Neural progenitor cell (in vitro differentiated cells): ENCODE measurements around the gene COL20A1. TPM values are rescaled to one million over a fixed set of nuclear protein-coding genes. Genes with fewer than 3 reads are reported as not detected.

Experiments used
- DNase-seq: peaks from one replicate; pipeline ENCODE4 v3.0.0-alpha.2; 2016; ENCODE audit warnings: low spot score
- H2AFZ ChIP-seq: fragments of 200-600 bp; sonication (generic); replicated peaks from 2 replicates; pipeline ENCODE4 v1.6.1; 2016; ENCODE audit warnings: antibody characterized with exemption
- H3F3A ChIP-seq: fragments of 200-600 bp; sonication (generic); 2 replicates; pipeline ENCODE4 v1.6.1; 2016; ENCODE audit warnings: antibody characterized with exemption, low read depth
- H3K27ac ChIP-seq: fragments of 200-600 bp; sonication (generic); 2 replicates; pipeline ENCODE4 v1.5.1; 2016; ENCODE audit warnings: mild to moderate bottlenecking
- H3K27me3 ChIP-seq: fragments of 200-600 bp; sonication (generic); 2 replicates; pipeline ENCODE4 v1.6.1; 2016; ENCODE audit warnings: mild to moderate bottlenecking, moderate library complexity
- H3K36me3 ChIP-seq: fragments of 200-600 bp; sonication (generic); 2 replicates; pipeline ENCODE4 v1.5.1; 2016
- H3K4me1 ChIP-seq: fragments of 200-600 bp; sonication (generic); 2 replicates; pipeline ENCODE4 v1.6.1; 2016; ENCODE audit warnings: mixed run types
- H3K4me2 ChIP-seq: fragments of 200-600 bp; sonication (generic); 2 replicates; pipeline ENCODE4 v1.6.1; 2016
- H3K4me3 ChIP-seq: fragments of 200-600 bp; sonication (generic); 2 replicates; pipeline ENCODE4 v1.5.1; 2016
- H3K79me2 ChIP-seq: fragments of 200-600 bp; sonication (generic); 2 replicates; pipeline ENCODE4 v1.6.1; 2016; ENCODE audit warnings: low read depth
- H3K9ac ChIP-seq: fragments of 200-600 bp; sonication (generic); 2 replicates; pipeline ENCODE4 v1.6.1; 2016
- H3K9me3 ChIP-seq: fragments of 200-600 bp; sonication (generic); 2 replicates; pipeline ENCODE4 v1.5.1; 2016; ENCODE audit warnings: low read depth
- H4K20me1 ChIP-seq: fragments of 200-600 bp; sonication (generic); 2 replicates; pipeline ENCODE4 v1.6.1; 2016; ENCODE audit warnings: low read depth
- H3K27ac Mint-ChIP-seq: 3 replicates; pipeline ENCODE4 v1.8.0; 2021; ENCODE audit warnings: mixed read lengths
- H3K27me3 Mint-ChIP-seq: 2 replicates; pipeline ENCODE4 v1.8.0; 2022; ENCODE audit warnings: low read depth, mild to moderate bottlenecking, inconsistent platforms, moderate library complexity, mixed read lengths; ENCODE audit not compliant: insufficient read depth
- H3K36me3 Mint-ChIP-seq: 3 replicates; pipeline ENCODE4 v1.8.0; 2021; ENCODE audit warnings: mixed read lengths
- H3K4me1 Mint-ChIP-seq: 3 replicates; pipeline ENCODE4 v1.8.0; 2021; ENCODE audit warnings: mixed read lengths
- H3K4me3 Mint-ChIP-seq: 3 replicates; pipeline ENCODE4 v1.8.0; 2021; ENCODE audit warnings: mild to moderate bottlenecking, moderate library complexity, mixed read lengths
- H3K9me3 Mint-ChIP-seq: 3 replicates; pipeline ENCODE4 v1.8.0; 2020; ENCODE audit warnings: mixed read lengths
- EZH2 ChIP-seq: fragments of 200-600 bp; sonication (generic); IDR thresholded peaks from 2 replicates; pipeline ENCODE4 v1.6.1; 2017; ENCODE audit warnings: antibody characterized with exemption, mild to moderate bottlenecking, moderate library complexity
- EZH2phosphoT487 ChIP-seq: fragments of 200-600 bp; sonication (generic); IDR thresholded peaks from 2 replicates; pipeline ENCODE4 v1.6.1; 2017; ENCODE audit warnings: antibody characterized with exemption
- microRNA-seq: library from miRNA; unstranded; fragments of <30 nt; microRNA quantifications from one replicate; pipeline ENCODE4, GENCODE V29; 2016
- small RNA-seq: library from RNA; depleted of rRNA; stranded (forward); fragments of <200 nt; gene quantifications from one replicate; pipeline ENCODE3, GENCODE V24; 2015
- total RNA-seq: library from RNA; depleted of rRNA; stranded (reverse); fragments of >200 nt; gene quantifications from 2 replicates; pipeline ENCODE4 v1.2.3, GENCODE V29; 2015; ENCODE audit warnings: low replicate concordance
- TF ChIP-seq, protein P1 (sequence below): fragments of 200-600 bp; sonication (generic); IDR thresholded peaks from 2 replicates; pipeline ENCODE4 v1.5.1; 2017; ENCODE audit warnings: antibody characterized with exemption, mild to moderate bottlenecking

Gene COL20A1
- total RNA-seq, 1 donor from 2014 or later = 0.37 TPM

DNA sequence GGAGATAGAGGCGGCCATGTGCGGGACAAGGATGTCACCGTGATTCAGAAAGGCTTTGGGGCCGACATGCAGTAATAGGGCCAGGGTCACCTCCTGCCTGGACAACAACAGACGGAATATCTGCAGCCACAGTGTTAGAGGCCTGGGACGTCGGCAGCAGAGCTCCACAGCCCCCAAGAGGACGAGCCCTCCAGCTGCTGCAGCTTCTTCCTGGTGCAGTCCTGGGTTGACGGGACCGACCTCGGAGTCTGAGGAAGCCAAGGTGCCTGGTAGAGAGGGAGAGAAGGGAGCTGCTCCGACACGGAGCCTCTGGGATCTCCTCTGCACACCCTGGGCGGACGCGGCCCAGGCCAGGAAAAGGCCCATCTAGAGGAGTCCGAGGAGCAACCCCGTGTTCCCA, 91.3 kb downstream of the COL20A1 start:
- H3K36me3 ChIP-seq = no peaks in the 10 kb centered on the region
- H3K27me3 ChIP-seq = no peaks in the 10 kb centered on the region
- no peaks in the 10 kb centered on the region for H3K79me2 ChIP-seq
- H3K4me2 ChIP-seq = no peak overlapping the region
- H3K4me1 ChIP-seq = no peaks in the 10 kb centered on the region
- no peak for DNase-seq
- Mint-ChIP-seq H3K9me3 (peaks cover 29% of the 10 kb centered on the region), H3K27ac (no peak overlapping the region), H3K4me3 (no peak overlapping the region), H3K27me3 (peaks cover 16% of the 10 kb centered on the region), H3K4me1 (peaks cover 14% of the 10 kb centered on the region), H3K36me3 (peaks cover 3% of the 10 kb centered on the region)
- peaks cover 11% of the 10 kb centered on the region for H3F3A ChIP-seq
- H3K27ac ChIP-seq = no peak overlapping the region
- H3K9ac ChIP-seq = no peak overlapping the region
- H3K9me3 ChIP-seq = no peaks in the 10 kb centered on the region
- H4K20me1 ChIP-seq = no peaks in the 10 kb centered on the region
- no peak overlapping the region for H2AFZ ChIP-seq
- H3K4me3 ChIP-seq = no peak overlapping the region
- TF ChIP-seq EZH2phosphoT487 (no peak), EZH2 (no peak)
- TF ChIP-seq, protein P1, sequence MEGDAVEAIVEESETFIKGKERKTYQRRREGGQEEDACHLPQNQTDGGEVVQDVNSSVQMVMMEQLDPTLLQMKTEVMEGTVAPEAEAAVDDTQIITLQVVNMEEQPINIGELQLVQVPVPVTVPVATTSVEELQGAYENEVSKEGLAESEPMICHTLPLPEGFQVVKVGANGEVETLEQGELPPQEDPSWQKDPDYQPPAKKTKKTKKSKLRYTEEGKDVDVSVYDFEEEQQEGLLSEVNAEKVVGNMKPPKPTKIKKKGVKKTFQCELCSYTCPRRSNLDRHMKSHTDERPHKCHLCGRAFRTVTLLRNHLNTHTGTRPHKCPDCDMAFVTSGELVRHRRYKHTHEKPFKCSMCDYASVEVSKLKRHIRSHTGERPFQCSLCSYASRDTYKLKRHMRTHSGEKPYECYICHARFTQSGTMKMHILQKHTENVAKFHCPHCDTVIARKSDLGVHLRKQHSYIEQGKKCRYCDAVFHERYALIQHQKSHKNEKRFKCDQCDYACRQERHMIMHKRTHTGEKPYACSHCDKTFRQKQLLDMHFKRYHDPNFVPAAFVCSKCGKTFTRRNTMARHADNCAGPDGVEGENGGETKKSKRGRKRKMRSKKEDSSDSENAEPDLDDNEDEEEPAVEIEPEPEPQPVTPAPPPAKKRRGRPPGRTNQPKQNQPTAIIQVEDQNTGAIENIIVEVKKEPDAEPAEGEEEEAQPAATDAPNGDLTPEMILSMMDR = no peak

Small RNA genes within 50 kb of the gene (microRNA-seq; reads per million reads assigned to microRNA genes)
- gene MIR4326 = not detected

Small RNA genes within 50 kb of the gene (small RNA-seq; reads per million reads assigned to genes)
- gene MIR4326 = 0.09 reads per million
- gene RNU6-994P = not detected

Other genes with a start within 250 kb of the COL20A1 start
- gene YTHDF1, start 77.1 kb upstream of the COL20A1 start, total RNA-seq = 26.8 and 28.1 TPM in 2 replicates
- not detected in 2 replicates for gene BIRC7, start 57.3 kb upstream of the COL20A1 start, total RNA-seq
- 9.7 and 28.4 TPM in 2 replicates for gene NKAIN4, start 38.7 kb upstream of the COL20A1 start, total RNA-seq
- 43.7 and 103 TPM in 2 replicates for gene ARFGAP1, start 20.4 kb upstream of the COL20A1 start, total RNA-seq
- 0.68 TPM in 1 of 2 replicates, not detected in the other for gene CHRNA4, start 68.2 kb downstream of the COL20A1 start, total RNA-seq
- gene KCNQ2, start 179.5 kb downstream of the COL20A1 start, total RNA-seq = 39.5 and 106 TPM in 2 replicates
- gene EEF1A2, start 205.9 kb downstream of the COL20A1 start, total RNA-seq = 0.54 and 1.5 TPM in 2 replicates
- gene PPDPF, start 227.6 kb downstream of the COL20A1 start, total RNA-seq = 4.1 and 82.2 TPM in 2 replicates
- gene PTK6, start 244.2 kb downstream of the COL20A1 start, total RNA-seq = not detected in 2 replicates